HG03565 (cell line): ENCODE measurements around the gene PDE4D.

ENCODE experiments used
- ATAC-seq: cut with Tn5 transposase; IDR thresholded peaks from one replicate; pipeline ENCODE4 v1.9.1; 2021; ENCODE audit warnings: mild to moderate bottlenecking, moderate library complexity; ENCODE audit not compliant: unreplicated experiment

PDE4D gene

DNA sequence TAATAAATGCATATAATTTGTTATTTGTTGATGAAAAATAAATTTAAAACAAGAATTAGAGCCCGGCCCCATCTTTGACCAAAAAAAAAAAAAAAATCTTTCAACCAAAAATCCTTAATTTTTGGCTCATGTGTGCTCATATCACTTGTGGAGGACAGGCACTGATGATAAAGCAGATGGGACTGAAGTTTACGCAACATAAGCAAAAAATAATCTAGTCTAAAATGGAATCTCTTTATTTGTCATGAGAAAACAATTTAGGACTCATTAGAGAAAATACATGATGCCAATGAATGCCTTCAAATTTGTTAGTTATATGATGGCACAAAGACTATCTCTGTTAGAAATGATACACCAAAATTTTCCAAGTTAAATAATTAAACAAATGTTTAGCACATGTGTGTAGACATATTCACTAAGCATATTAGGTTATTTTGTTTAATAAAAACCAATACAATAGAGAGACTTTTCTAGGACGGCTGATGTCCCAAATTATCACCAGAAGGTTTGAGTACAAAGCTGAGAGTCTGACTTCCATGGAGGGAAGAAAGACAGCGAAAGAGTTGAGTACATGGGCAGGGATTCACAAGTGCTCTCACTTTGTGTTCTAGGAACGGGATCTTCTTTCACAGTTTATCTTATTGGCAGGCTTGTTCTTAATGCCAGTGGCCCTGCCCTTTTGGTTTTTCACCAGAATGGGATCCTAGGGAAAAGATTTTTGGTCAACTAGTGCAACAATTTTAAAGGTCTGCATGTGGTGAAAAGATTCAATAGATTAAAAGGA lies 689.2 kb downstream of the PDE4D start:
- ATAC-seq, result no peak

- no peak for ATAC-seq
Observed at GRCh38 chr5:59199868-59200267, 693.7 kb downstream of the PDE4D start.

DNA sequence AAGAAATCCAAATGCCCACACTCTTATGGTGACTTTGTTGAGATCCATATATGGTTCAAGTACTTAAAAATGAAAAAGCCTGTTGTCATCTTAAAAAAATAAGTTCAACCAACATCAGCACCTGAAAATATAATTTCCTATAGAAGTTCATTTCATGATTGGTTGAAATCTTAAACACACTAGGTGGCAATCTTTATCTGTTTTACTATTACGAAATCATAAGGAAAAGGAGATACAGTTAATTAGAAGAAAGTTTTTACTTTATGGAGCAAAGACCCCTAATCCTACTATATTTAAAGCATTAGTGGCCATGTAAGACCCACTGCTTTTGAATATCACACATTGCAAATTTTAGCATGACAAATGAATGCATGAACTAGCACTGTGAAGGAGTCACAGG lies 694.7 kb downstream of the PDE4D start:
- no peak for ATAC-seq

GRCh38 chr5:59198365-59198764 lies 695.2 kb downstream of the PDE4D start:
- ATAC-seq, result no peak

GRCh38 chr5:59197911-59198310 lies 695.6 kb downstream of the PDE4D start:
- ATAC-seq, result no peak

DNA sequence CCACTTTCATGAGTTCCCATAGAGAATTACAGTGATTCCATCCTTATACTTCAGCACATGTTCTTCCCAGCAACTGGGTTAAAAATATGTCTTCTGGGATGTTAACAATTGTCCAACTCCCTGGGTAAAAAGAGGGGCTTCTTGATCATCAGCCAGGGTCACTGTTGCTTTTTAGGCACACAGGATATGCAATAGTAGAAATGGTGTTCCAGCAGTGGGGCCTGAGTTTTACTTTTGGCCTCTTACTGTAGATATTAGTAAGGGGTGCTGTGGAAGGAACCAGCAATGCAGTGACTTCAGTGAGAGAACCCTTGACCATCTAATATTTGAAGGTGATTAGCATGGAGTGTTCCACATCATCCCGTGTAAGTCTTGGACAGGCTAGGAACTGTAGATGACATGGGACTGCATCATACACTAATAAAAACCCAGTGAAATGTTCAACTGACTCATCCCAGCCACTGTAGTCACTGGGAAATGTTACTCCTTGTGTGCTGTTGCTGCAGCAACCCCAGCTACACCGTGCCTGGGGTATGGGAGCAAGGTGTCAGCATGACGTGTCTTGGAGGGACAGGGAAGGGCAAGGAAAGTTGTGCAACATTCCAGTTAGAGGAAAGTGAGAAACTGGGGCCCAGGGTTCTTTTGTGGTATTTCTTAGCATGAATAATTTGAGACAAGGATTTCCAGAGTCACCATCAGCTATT lies 699.8 kb downstream of the PDE4D start:
- no peak for ATAC-seq

DNA sequence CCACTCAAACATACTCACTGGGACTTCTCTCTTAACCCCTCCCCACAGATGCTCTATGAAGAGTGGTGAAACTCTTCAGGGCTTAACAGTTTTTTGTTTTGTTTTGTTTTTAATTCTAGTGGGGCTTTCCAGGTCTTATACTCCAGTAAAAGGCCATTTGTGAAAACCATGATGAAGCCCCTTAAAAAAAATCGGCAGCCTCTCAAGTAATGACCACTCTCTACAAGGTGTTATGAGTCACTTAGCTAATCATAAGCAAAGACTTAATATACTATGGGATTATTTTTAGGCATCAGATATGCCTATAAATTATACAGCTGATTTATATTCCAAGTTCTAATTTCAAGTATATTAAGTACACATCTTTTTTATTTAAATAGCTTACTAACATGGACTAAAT lies 702.8 kb downstream of the PDE4D start:
- ATAC-seq, result no peak

DNA sequence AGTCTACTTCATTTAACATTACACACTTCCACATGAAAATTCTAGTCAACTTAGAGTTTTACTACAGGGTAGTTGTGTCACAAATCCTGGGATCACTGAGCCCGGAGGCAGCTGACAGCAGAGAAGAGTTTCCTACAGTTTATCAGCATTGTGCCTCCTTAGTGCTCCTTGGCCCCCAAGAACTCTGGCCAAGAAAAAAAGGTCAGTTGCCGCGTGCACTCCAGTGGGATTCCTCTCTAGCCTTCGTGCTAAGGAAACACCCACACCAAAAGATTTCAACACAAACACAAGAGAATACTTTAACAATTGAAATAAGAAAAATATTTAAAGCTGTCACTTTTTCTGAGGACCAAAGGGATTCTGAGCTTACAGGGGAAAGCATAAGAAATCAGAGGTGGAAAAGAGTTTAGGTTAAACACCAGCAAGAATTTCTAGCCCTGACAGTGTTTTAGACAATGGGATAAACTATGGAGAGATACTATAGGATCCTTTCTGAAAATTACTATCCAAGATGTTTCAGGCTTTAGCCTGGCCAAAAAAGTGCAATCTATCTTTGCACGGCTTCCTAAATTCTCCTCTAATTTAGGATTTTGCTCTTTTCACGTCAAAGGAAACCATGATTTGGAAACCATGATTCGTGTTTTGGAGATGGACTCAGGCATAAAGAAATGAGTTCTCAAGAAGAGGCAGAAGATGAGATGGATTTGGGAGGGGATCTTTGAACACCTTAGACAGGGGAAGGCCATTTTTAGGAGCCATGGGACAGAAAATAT lies 703.9 kb downstream of the PDE4D start:
- no peak for ATAC-seq

- peak; percentile 70 for ATAC-seq
Observed at GRCh38 chr5:59188419-59189225, 704.9 kb downstream of the PDE4D start.

GRCh38 chr5:59187857-59188256 lies 705.7 kb downstream of the PDE4D start:
- no peak for ATAC-seq

GRCh38 chr5:59186623-59187022 lies 706.9 kb downstream of the PDE4D start:
- ATAC-seq, result no peak

DNA sequence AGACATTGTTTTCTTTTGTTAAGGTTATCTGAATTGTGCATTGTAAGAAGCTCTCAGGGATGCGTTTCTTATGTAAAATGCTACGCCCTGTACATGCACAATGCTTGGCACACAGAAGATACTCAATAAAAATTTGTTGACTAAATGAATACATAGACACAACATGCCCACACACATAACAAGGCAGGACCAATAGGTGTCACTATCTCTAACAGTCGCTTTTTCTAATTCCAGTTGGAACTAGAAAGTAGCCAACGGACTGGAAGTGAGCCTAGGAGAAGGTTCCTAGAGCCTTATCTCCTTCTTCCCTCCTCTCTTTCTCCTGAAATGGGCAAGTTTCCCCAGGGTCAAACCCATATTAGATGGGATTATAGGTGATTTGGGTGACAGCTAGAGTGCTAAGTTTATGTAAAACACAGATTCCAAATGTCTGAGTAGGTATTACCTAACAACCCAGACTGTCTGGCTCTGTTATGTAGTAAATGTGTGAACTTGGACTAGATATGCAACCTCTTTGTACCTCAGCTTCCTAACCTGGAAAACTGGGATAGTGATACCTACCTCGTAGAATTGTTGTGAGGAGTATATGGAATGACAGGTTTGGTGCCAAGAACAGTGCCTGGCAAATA lies 707.7 kb downstream of the PDE4D start:
- no peak for ATAC-seq

DNA sequence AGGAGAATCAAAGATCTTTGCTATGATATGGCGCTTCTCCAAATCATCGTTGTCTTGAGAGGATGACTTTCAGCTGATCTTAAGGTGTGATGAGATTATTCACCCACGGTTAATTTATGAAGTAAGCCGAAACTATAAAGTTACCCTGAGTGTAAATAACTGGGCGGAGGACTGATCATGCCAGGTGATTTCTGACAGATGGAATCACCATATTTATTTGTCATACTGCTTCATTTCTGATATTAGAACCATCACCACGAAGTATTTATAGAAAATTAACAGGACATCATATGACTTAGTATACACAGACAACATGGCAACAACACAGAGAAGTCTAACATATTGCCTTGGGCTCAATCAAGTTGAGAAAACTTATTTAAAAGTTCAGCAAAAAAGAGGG lies 708.8 kb downstream of the PDE4D start:
- no peak for ATAC-seq

DNA sequence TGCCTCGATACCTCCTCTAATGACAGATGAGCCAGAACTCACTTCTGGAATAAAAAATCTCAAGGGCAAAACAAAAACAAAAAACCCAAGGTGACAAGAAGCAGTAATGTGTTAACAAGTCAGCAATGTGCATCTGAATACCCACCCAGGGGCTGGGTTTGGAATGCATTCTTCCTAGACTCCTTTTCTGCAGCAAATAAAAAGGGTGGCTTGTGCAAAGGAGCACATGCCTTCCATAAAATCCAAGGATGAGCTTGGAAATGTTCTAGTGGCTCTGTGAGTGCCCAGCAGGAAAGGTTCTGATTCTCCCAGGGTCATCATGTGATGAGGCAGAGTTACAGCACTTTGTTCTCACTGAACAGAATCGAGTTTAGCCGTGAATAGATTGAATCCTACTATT lies 710.8 kb downstream of the PDE4D start:
- no peak for ATAC-seq

DNA sequence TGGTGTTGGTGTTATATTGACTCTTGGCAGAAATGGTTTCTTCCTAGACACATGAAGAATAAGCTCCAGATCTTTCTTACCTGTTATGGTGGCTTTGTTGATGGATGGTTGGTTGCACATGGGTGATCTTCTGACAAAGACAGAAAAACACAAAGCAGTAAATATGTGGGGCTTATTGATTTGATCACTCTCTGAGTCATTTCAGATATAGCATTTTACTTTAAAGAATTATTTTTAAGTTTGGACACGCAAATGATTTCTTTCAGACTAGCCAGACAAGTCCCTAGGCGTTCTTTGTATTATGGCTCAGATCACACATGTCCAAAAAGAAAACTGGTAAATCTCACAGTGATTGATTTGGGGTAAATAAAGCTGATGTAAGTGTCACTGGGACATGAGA lies 713.0 kb downstream of the PDE4D start:
- ATAC-seq, result peak; percentile 80

DNA sequence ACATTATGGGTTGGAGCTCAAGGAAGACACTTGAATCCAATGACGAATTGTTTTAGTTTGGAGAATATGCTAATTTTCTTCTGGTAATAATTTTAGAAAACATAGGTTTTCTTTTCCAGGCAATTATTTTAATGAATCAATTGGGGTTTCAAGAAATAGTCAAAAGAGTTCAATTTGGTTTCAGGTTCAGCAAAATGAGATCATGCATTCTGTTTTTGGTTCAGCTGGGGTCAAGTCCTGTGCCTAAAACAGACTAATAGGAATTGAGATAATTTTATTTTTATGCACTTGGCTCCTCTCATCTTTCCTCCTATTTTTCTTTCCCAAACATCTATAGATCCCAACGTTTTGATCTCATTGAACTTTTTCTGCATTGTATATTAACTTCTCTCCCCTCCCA lies 713.8 kb downstream of the PDE4D start:
- ATAC-seq, result no peak

DNA sequence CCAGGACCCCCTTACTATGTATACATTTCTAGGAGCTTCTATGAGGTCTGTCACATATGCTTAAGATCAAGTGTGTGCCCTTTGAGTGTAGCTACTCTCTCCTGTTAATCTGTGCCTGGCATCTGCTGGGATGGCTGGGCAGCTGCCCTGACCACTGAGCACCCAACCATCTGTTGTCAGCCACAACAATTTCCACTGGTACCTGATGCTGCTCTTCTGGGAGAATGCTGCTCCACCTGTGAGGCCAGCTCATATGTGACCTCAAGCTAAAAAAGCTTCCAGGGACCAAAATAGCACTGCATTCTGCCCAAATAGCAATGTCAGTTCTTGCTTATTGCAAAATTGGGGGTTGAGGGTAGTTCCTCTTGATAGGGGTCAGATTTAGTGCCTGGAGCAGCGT lies 715.0 kb downstream of the PDE4D start:
- ATAC-seq, result no peak

- no peak for ATAC-seq
Observed at GRCh38 chr5:59178071-59178470, 715.5 kb downstream of the PDE4D start.

DNA sequence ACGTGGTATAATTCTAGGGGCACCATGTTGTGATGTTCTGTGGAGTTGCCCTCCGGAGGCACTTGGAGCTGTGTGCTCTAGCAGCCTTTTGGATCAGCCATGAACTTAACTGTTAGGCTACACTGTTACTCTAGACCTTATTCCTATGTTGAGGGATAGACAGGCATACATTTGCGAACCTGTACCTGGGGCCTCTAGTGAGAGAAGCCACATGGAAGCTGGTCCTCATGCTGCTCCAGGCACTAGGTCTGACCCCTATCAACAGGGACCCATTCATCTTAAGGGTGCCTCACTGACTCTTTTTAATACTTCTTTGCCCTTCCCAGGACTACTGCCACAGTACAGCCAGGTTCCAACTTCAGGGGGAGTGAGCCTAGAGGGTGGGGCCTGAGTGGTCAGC lies 715.9 kb downstream of the PDE4D start:
- ATAC-seq, result no peak

- ATAC-seq, result no peak
Observed at GRCh38 chr5:59174248-59174844, 719.2 kb downstream of the PDE4D start.
